ENCODE measurements around the gene DYNLL2.
A peak's percentile ranks its signal among the peaks of the same experiment; 100 is the strongest.
"Not testable (repeated sequence)": the region's sequence is repeated elsewhere in the genome, so short reads cannot be mapped to it uniquely, and the experiment has no call there.

Gene DYNLL2

GRCh38 chr17:58082870-58083490, at the start of gene DYNLL2:
DYNLL2 (plus strand) TSS chr17:58083419; CDS start chr17:58087091, 3,672 bp downstream.
- DNase-seq: peak; percentile 89

- no peak for DNase-seq
Observed at GRCh38 chr17:58039975-58040374, 43.2 kb upstream of the DYNLL2 start.

- DNase-seq: no peak
Observed at GRCh38 chr17:58040386-58040785, 42.8 kb upstream of the DYNLL2 start.

GRCh38 chr17:58041161-58041560, 42.1 kb upstream of the DYNLL2 start:
- no peak for DNase-seq

GRCh38 chr17:58043221-58044181, 39.7 kb upstream of the DYNLL2 start:
- no peak for DNase-seq

GRCh38 chr17:58044256-58044655, 39.0 kb upstream of the DYNLL2 start:
- DNase-seq: not testable (repeated sequence)

GRCh38 chr17:58046239-58047094, 36.8 kb upstream of the DYNLL2 start:
- DNase-seq: no peak

GRCh38 chr17:58047376-58048150, 35.7 kb upstream of the DYNLL2 start:
- DNase-seq: no peak

GRCh38 chr17:58049533-58049932, 33.7 kb upstream of the DYNLL2 start:
- DNase-seq: no peak

GRCh38 chr17:58050966-58051365, 32.3 kb upstream of the DYNLL2 start:
- DNase-seq: no peak

GRCh38 chr17:58051468-58051867, 31.8 kb upstream of the DYNLL2 start:
- DNase-seq: no peak

- DNase-seq: no peak
Observed at GRCh38 chr17:58052407-58052806, 30.8 kb upstream of the DYNLL2 start.

GRCh38 chr17:58052945-58053715, 30.1 kb upstream of the DYNLL2 start:
- DNase-seq: no peak

- no peak for DNase-seq
Observed at GRCh38 chr17:58054641-58055040, 28.6 kb upstream of the DYNLL2 start.

- DNase-seq: no peak
Observed at GRCh38 chr17:58056476-58056875, 26.7 kb upstream of the DYNLL2 start.

GRCh38 chr17:58059141-58059540, 24.1 kb upstream of the DYNLL2 start:
- no peak for DNase-seq

GRCh38 chr17:58060596-58061191, 22.5 kb upstream of the DYNLL2 start:
- no peak for DNase-seq

- DNase-seq: no peak
Observed at GRCh38 chr17:58061672-58062071, 21.5 kb upstream of the DYNLL2 start.

GRCh38 chr17:58065238-58065637, 18.0 kb upstream of the DYNLL2 start:
- no peak for DNase-seq

GRCh38 chr17:58066401-58066800, 16.8 kb upstream of the DYNLL2 start:
- DNase-seq: no peak

GRCh38 chr17:58072862-58073261, 10.4 kb upstream of the DYNLL2 start:
- no peak for DNase-seq
